Smooth muscle cell of the brain vasculature (primary cell): ENCODE data around the gene THSD4.

Source experiments
- DNase-seq: peaks from one replicate; pipeline ENCODE4 v3.0.0-alpha.2; 2012; ENCODE audit warnings: low read depth, low spot score

Gene THSD4

DNA sequence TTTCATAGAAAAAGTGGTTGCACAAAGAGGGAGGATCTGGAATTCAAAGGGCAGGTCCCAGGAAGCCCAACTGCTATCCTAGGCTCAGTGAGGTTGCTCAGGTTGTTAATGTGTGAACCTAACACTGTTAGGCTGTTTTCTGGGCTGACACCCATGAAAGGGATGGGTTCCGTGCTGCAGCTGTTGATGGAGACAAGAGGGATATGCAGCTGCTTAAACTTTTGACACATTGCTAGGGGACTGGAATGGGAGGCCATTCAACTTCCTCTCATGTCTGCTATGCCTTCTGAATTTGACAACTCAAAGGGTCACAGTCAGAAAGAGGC lies 497.1 kb downstream of the THSD4 start:
- DNase-seq, result no peak

- DNase-seq, result no peak
Measured at GRCh38 chr15:71612869-71613268, 497.6 kb downstream of the THSD4 start.

- DNase-seq, result no peak
Measured at GRCh38 chr15:71623111-71623510, 507.8 kb downstream of the THSD4 start.

- DNase-seq, result no peak
Measured at GRCh38 chr15:71626596-71627088, 511.4 kb downstream of the THSD4 start.

- no peak for DNase-seq
Measured at GRCh38 chr15:71627188-71627587, 511.9 kb downstream of the THSD4 start.

GRCh38 chr15:71627604-71628003 lies 512.3 kb downstream of the THSD4 start:
- DNase-seq, result no peak

DNA sequence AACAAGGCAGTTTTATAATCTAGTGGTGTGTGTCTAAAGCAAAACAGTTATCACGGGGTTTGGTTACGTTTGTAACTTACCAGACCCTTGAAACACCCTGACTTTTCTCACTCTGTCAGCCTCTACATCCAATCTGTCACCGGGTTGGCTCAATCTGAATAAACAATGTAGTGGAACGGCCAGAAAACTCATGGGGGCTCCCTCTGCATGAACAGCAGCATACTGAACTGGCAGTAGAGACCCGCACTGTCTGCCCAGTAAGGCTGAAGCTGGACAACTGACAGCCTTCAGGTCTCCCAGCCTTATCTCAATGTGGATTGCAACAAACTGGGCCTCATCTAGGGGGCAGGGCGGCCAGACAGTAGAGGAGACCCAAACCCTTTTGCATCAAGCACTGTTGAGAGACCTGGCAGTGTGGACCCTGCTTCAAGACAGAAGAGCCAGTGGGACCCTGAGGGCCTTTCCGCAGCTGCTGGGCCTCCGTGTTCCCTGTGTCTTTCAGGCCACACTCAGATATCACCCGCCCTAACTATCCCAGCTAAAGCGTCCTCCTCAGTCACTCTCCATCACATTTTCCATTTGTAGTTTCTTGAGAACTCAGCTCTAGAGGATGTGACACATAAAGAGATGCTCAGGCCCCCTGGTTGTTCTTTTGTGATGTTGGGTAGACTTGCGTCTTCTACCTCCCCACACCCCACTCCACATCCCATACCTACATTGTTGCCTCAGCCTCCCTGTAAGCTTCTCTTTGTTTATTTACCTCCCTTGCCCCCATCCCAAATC lies 513.9 kb downstream of the THSD4 start:
- DNase-seq, result no peak

DNA sequence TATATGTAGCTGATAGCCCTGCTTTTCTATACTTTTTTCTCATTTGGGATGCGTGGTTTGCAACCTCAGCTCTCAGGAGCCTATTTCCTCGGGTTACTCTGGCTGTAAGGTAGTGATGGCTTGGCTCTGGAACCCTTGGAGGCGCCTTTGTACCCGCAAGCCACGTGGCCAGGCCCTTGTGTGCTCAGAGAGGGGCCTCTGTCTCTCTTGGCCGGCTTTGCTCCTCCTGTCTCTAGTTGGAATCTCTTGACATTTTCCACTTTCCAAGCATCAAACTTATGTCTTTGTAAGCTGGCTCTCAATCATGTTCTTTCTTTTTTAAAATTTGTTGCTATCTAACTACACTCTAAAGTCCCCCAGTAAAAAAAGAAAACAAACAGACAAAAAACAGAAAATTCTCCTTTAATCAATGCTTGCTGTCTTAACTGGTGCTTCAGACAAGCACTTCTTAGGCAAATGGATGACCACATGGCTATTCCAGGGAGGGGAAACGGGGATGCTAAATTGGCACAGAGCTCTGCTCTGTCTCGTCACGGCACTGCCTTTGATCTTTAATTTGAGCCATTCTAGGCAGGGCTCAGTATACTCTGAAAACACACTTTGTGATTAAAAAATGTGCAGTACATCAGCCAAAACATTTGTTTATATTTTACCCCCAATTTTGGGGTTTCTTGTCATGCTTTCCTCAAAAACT lies 514.7 kb downstream of the THSD4 start:
- no peak for DNase-seq

DNA sequence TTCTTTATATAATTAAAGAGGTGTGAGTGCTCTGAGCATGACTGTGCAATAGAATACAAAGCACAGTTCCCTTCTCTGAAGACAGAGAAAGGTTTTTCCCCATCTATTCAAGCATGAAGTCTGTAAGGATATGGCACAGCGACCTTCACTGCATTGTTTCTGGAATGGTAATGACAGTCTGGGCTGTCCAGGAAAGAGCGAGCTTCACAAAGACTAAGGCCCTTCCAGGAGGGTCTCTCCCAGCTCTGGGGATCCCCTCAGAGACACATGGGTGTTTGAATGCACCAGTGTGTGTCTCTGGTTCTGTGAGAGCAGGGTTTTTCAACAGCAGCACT lies 515.2 kb downstream of the THSD4 start:
- DNase-seq, result no peak

DNA sequence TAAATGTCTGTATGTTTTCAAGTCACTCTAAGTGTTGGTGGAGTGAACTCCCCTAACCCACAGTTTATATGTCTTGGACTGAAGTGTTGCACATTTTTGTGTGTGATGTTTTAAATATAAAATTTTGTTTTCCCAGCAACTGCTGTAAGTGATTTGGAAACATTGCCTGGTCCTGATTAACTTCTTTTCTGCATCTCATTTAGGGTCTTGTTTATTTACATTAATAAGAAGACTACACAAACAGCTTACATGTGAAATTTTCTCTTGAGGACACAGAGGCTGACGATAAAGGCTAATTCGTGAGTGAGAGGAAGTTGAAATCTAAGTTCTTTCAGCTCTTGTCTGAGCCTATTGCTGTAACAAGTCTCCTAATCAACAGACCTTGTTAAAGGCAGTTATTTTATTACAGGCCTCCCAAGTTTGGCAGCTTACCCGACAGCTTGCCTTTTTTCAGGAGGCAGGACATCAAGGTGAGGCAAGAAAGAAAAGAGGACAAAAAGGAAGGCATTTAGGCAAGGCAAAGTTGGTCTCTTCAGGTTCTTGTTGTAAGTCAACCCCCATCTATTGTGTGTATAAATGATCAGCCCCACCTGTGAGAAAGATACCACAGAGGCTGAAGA lies 517.4 kb downstream of the THSD4 start:
- DNase-seq, result no peak

GRCh38 chr15:71634820-71635560 lies 519.7 kb downstream of the THSD4 start:
- DNase-seq, result no peak

- DNase-seq, result no peak
Measured at GRCh38 chr15:71635735-71636134, 520.5 kb downstream of the THSD4 start.

GRCh38 chr15:71638876-71639275 lies 523.6 kb downstream of the THSD4 start:
- DNase-seq, result no peak

GRCh38 chr15:71639471-71639870 lies 524.2 kb downstream of the THSD4 start:
- DNase-seq, result no peak

GRCh38 chr15:71643918-71644317 lies 528.6 kb downstream of the THSD4 start:
- no peak for DNase-seq

DNA sequence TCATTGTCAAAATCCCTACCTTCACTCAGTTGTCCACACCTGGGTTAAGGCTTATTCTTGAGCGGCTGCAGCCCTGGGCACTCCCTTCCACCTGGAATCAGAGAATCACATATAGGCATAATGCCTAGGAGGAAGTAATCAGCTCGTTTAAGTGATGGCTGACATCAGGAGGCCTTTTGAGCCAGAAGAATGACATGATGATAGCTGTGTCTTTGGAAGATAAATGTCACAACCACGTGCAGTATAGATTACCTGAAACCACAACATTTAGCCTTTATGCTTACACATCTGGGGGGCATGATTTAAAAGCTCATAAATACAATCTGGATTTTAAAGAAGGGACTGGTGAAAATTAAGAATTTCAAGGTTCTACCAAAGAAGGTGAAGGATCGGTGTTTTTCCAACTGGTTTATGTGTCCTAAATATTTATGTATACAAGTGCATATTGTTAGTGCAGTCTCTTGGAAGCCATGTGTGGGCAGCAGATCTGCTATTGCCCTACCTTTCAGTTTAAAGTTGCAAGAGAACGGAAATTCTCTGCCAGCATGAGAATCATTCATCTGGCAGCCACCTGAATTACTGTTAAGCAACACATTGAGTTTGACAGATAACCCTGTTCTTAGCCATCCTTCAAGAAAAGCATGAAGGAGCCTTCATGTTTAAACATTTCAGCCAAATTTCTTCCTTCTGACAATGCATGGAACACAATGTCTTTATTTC lies 531.7 kb downstream of the THSD4 start:
- no peak for DNase-seq

DNA sequence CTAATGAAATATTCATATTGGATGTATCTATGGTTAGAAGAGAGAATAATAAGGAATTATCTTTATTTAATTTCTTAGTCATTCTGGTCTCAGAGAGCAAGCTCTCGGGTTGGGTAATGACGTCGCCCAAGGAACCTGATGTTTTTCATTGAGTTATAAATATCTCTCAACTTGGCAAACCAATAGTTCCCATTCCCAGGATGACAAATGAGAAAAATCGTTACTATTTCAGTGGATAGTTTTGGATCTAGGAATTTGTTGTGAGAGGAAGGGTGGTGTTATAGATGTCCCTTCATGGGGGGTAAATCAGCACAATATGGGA lies 532.2 kb downstream of the THSD4 start:
- DNase-seq, result no peak

- no peak for DNase-seq
Measured at GRCh38 chr15:71648095-71648494, 532.8 kb downstream of the THSD4 start.

DNA sequence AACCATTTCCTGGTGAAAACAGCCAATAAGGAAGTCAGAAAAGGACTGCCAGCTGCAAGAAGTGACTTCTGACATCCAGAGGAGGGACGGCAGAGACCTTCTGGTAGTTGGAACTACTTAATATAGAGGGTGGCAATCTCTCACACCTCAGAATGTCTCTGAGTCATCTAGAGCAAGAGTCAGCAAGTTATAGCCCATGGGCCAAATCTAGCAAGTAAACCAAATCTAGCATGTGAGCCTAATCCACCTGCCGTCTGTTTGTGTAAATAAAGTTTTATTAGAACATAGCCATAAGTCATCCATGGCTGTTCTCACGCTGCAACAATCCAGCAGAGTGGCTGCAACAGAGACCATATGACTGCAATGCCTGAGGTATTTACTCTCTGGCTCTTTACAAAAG lies 534.6 kb downstream of the THSD4 start:
- no peak for DNase-seq

DNA sequence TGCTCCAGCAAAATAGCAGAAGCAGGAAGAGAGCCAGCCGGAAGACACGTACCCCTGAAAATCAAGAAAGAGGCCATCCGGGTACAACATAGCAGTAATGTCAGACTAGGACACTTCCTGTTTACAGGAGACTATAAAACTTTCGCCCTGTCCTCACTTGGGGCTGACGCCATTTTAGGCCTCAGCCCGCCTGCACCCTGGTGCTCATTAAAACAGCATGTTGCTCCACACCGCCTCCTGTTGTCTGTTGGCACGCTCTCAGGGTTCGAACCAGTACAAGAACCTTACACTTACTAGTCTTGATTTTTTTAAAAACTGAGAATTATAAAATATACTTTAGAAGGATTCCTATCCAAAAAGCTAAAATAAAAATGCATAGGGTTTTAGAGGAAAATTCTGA lies 535.3 kb downstream of the THSD4 start:
- no peak for DNase-seq

GRCh38 chr15:71651750-71652186 lies 536.5 kb downstream of the THSD4 start:
- DNase-seq, result peak; percentile 57
